EL (cell line): ENCODE data around the gene HTR3B.
"Not testable (repeated sequence)": the region's sequence is repeated elsewhere in the genome, so short reads cannot be mapped to it uniquely, and the experiment has no call there.

ENCODE experiments used
- DNase-seq: peaks from one replicate; pipeline ENCODE4 v3.0.0-alpha.2; 2016

Gene HTR3B

GRCh38 chr11:113885897-113886296 is 18.7 kb upstream of the HTR3B start:
- no peak for DNase-seq

GRCh38 chr11:113888848-113889247 is 15.7 kb upstream of the HTR3B start:
- DNase-seq: no peak

GRCh38 chr11:113894421-113894996 is 10.1 kb upstream of the HTR3B start:
- DNase-seq: no peak

- no peak for DNase-seq
These were observed 9.0 kb upstream of the HTR3B start for GRCh38 chr11:113895367-113896155.

- peak; percentile 23 for DNase-seq
These were observed 8.3 kb upstream of the HTR3B start for GRCh38 chr11:113896156-113896879.

- DNase-seq: no peak
These were observed 3.5 kb upstream of the HTR3B start for GRCh38 chr11:113901141-113901540.

GRCh38 chr11:113906038-113906437 is 1.4 kb downstream of the HTR3B start:
- DNase-seq: peak; percentile 23

GRCh38 chr11:113906516-113906915 is 1.9 kb downstream of the HTR3B start:
- DNase-seq: no peak

- no peak for DNase-seq
These were observed 2.6 kb downstream of the HTR3B start for GRCh38 chr11:113907152-113907551.

- DNase-seq: no peak
These were observed 3.1 kb downstream of the HTR3B start for GRCh38 chr11:113907681-113908080.

GRCh38 chr11:113908098-113908497 is 3.5 kb downstream of the HTR3B start:
- DNase-seq: no peak

GRCh38 chr11:113911491-113911890 is 6.9 kb downstream of the HTR3B start:
- DNase-seq: not testable (repeated sequence)

- no peak for DNase-seq
These were observed 19.0 kb downstream of the HTR3B start for GRCh38 chr11:113923572-113923971.

- DNase-seq: no peak
These were observed 21.9 kb downstream of the HTR3B start for GRCh38 chr11:113926273-113927197.

- no peak for DNase-seq
These were observed 23.7 kb downstream of the HTR3B start for GRCh38 chr11:113928311-113928710.

- no peak for DNase-seq
These were observed 28.2 kb downstream of the HTR3B start for GRCh38 chr11:113932788-113933187.

GRCh38 chr11:113934193-113934592 is 29.6 kb downstream of the HTR3B start:
- not testable (repeated sequence) for DNase-seq

- no peak for DNase-seq
These were observed 30.2 kb downstream of the HTR3B start for GRCh38 chr11:113934761-113935160.

- DNase-seq: no peak
These were observed 31.3 kb downstream of the HTR3B start for GRCh38 chr11:113935858-113936257.

- no peak for DNase-seq
These were observed 33.3 kb downstream of the HTR3B start for GRCh38 chr11:113937918-113938317.

GRCh38 chr11:113942256-113942655 is 37.7 kb downstream of the HTR3B start:
- DNase-seq: no peak

GRCh38 chr11:113946162-113946561 is 41.6 kb downstream of the HTR3B start:
- DNase-seq: not testable (repeated sequence)

GRCh38 chr11:113947994-113948393 is 43.4 kb downstream of the HTR3B start:
- DNase-seq: no peak
